ENCODE measurements around the gene CIDEC.

GRCh38 chr3:9887480-9887879, 7.4 kb upstream of the CIDEC start:
- TF ChIP-seq CTCF (IDR thresholded peaks at IDR 0.05), result no peak
- TF ChIP-seq POLR2A (IDR thresholded peaks at IDR 0.05), result no peak
